NCI-H446 treated with DMSO at 0.1 percent for 48 hours (cell line): Measurements from ENCODE around the gene LRRC28.

ENCODE experiments used
- DNase-seq: peaks from one replicate; lab custom pipeline; 2025; lab: John Stamatoyannopoulos, UW

Gene LRRC28

DNA sequence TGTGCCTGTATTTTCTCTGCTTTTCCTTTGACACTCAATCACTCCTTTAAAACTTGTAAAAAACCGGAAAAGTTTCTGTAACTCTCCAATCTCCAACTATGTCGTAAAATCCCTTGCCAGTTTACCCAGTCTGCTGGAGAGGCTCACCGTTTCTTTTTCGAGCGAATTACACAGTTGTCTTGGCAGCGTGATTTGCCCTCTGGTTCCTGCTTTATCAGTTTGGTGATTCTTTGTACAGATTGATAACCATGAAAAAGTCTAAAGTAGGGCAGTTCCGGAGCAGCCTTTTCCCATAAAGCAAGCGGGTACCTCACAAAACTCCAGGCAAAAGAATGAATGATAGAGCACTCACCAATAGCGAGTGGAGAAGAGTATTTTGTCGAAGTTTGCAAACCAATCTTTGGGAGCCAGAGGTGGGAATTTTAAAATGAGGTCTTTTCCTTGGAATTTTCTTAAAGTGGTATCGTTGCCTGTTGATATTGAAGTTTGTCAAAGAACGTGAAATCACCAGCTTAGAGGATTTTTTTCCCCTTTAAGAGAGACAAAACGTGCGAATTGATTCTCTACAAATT lies 1.9 kb upstream of the LRRC28 start, which contains the start of gene TTC23:
Gene TTC23 (minus strand): TSS at position 312 of the 572 bp plus-strand sequence. CDS start 20,869 bp downstream, outside the sequence.
- DNase-seq = no peak

DNA sequence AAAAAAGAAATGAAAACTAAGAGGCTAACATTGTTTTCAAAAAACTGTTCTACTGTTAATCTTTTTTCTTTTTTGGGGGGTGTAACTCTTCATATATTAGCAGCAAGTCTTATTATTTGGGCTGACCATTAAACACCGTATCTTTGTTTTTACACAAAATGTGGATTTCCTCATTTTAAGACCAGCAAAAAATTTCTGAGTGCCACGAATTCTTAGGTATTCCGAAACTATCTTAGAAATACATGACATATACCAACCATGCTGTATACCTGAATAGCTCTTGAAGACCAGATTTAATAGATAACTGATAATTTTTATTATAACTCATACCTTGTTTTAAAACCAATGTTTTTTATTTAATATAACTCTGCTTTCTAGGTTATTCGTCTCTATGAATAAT lies 1.3 kb upstream of the LRRC28 start:
- no peak for DNase-seq

DNA sequence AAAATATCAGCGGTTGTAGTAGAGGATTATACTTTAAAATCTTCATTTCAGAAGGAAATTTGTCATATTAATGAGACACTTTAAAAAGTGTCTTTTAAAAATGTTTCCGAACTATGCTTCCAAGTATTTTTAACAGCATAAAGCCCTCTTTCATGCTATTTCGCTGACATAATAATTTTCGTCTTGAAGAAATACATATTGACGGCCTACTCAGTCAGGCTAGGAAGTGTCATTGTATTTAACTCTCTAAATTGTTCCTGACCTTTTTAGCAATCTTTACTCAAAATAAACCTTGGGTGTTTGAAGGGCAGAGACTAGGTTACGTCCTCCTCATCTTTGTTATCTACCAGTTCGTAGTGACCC lies 806 bp upstream of the LRRC28 start:
- DNase-seq = no peak

GRCh38 chr15:99252326-99252725 lies 1.0 kb downstream of the LRRC28 start:
- DNase-seq = no peak

- no peak for DNase-seq
Measured at GRCh38 chr15:99253381-99254090, 2.3 kb downstream of the LRRC28 start.

- no peak for DNase-seq
Measured at GRCh38 chr15:99257107-99257750, 5.9 kb downstream of the LRRC28 start.

GRCh38 chr15:99264125-99264524 lies 12.8 kb downstream of the LRRC28 start:
- no peak for DNase-seq

DNA sequence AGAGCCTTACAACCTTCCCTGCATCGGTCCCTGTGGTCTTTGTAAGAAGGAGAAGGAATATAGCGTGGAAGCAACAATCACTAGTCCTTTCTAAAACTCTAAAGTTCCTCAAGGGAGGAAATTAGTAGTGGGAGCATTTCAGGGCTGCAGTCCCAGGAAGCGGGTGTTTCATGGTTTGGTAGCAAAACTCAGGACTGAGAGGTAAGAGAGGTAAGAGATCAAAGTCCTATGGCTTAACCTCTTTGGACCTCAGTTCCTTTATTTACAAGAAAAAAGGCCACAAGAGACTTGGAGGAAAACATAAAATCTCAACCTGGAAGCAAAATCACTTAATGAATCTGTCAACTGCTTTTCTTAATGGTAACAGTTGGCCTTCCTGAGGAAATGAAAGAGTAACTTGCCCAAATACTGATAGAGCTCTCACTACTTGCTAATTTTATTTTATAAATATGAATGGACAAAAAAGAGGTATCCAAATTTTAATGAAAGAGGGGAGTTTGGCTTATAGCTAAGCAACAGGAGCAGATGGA lies 14.3 kb downstream of the LRRC28 start:
- DNase-seq = no peak

DNA sequence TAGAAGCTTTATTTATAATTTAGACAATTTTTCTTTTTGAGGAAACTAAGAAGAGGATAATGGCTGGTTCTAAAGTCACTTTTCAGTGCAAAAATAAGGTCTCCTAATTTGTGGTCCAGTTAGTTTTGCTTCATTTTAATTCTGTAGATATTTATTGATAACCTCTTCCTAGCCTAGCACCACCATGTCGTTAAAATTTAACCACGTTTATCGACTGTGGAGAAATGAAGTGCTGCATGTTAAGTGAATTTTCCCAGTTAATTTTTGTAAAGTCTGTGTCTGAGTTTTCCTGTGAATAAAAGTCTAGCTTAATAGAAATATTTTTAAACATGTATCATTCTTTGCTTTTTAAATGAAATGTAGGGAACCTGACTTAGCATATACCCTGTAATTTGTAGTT lies 16.7 kb downstream of the LRRC28 start:
- no peak for DNase-seq

DNA sequence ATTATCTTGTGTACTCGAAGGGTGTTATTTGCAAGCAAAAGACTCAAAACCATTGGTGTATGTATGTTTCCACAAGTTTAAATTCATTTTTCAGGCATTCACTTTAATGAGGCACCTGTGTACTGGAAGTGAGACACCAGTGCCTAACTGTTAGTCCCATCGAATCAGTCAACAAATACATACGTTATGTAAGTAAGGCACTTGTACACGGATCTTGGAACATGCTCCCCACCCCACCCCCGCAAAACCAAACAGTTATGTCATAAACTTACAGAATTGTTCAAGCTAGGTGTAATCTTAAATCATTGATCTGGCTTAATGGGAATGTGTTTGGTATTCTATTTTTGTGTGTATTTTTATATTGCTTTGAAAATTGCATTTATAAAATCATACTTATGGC lies 17.1 kb downstream of the LRRC28 start:
- DNase-seq = no peak

DNA sequence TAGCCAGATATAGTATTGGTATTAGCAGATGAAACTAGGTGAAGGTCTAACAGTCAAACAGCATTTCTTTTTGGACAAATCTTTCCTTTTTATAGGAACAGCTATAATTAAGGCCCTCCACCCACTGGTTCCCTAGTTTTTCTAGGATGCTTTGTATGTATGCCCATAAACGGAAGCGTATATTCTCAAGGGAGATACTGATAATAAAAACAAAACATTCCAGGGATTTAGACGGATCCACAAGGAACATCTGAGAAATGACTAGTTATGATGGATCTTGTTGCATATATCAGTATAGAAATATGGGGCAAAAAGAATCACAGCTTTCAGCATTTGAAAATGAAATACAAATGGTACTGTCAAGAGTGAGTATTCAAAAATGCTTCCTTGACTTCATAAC lies 22.5 kb downstream of the LRRC28 start:
- DNase-seq = no peak

GRCh38 chr15:99275061-99275460 lies 23.8 kb downstream of the LRRC28 start:
- DNase-seq = no peak

- no peak for DNase-seq
Measured at GRCh38 chr15:99275525-99276128, 24.3 kb downstream of the LRRC28 start.

- no peak for DNase-seq
Measured at GRCh38 chr15:99279290-99279689, 28.0 kb downstream of the LRRC28 start.

DNA sequence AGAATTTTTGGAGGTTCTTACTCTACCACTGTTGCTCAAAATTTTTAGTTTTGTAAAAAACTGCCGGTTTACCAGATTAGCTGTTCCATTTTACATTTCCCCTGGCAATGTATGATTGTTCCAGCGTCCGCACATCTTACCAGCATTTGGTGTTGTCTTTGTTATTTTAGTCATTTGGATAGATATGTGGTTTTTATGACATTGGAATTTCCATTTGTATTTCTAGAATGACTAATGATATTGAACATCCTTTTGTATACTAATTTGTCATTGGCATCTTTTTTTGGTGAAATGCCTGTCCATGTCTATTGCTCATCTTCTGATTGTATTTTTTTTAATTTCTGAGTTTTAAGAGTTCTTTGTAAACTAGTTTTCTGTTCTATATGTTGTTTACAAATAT lies 28.5 kb downstream of the LRRC28 start:
- no peak for DNase-seq

DNA sequence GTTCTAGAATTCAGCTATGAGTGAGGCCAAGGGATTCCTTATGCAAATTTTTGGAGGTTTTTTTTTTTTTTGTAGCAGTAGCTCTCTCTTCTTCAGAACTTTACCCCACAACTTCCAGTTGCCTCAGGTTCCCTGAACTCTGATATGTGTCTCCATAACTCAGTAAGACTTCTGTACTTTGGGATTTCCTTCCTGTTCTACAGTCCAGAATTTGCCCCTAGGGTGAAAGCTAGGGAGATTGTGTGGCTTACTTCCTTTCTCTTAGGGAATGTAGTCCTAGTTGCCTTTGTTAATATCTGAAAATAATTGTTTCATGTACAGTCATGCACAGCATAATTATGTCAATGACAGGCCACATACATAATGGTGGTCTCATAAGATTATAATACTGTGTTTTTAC lies 30.8 kb downstream of the LRRC28 start:
- no peak for DNase-seq

DNA sequence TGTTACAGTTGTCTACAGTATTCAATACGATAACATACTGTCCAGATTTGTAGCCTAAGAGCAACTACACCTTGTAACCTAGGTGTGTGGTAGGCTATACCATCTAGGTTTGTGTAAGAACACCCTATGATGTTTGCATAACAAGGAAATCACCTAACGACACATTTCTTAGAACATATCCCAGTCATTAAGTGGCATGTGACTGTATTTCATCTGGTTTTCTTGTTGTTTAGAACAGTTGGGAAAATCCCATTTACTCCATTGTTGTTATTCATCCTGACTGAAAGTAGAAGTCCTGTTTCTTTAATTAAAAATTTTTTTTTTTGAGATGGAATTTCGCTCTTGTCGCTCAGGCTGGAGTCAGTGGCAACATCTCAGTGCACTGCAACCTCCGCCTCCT lies 31.3 kb downstream of the LRRC28 start:
- no peak for DNase-seq

DNA sequence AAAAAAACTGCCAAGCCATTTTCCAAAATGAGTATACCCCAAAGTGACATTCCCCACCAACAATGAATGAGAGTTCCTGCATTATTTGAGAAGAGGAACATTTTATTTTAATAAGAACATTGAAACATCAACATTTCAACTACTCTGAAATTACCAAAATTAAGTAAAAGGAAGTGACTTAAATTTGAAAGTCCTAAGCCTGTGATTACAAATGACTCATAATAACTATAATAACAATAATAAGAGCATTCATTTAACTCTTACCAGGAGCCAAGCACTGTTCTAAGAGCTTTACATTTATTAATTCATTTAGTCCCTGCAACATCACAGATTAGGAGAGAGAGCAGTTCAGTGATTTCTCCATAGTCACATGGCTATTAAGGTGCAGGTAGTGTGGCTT lies 32.4 kb downstream of the LRRC28 start:
- no peak for DNase-seq

DNA sequence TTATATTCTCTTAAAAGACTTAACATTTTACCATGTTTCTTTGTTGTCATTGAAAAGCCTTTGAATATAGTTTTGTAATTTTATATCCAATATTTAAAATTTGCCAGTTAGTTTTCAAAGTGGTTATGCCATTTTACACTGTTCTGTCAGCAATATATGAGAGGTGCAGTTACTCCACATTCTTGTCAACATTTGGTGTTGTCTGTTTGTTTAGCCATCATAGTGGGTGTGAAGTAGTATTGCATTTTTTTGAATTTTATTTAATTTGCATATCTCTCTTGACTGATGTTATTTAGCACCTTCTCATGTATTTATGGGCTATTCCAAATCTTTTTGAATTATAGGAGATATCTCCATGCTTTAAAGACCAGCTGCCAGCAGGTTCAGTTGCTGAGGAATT lies 40.4 kb downstream of the LRRC28 start:
- no peak for DNase-seq

DNA sequence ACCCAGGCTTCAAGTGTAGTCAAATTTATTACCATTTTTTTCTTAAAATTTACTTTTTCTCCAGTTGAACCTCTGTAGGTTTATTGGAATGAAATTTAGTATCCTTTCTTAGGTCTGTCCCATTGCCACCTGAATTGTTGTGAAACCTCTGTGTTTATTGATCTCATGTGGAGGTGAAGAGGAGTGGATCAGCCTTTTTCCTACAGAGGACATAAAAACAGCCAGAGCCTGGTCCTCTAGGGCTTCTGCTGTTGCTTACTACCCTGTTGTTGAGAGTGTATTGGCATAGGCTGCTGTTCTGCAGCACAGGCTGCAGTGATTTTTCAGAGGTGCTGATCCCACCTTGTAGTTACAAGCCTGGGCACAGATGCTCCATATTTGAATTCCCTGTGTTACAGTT lies 44.6 kb downstream of the LRRC28 start:
- DNase-seq = no peak

DNA sequence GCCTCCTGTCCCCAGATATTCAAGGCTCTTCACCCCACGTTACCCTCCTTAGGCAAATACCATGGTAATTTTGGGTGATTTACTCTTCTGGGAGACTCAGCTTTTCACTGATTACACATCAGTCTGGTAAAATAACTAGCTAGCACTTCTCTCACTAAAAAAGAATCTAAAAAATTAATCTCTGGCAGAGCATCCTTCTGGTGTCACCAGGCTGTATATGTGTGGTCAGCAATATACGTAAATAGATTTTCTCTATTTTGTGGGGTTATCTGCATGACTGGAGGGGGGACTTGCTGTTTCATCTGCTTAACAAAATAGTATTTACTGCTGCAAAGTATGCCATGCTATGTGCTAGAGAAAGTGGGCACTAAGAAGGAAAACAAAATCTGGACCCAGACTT lies 45.1 kb downstream of the LRRC28 start:
- no peak for DNase-seq

GRCh38 chr15:99303907-99304306 lies 52.6 kb downstream of the LRRC28 start:
- no peak for DNase-seq
